GM19238 (cell line): Measurements from ENCODE around the gene LCTL.

Experiments used
- DNase-seq: peaks from one replicate; pipeline ENCODE4 v3.0.0; 2011; ENCODE audit warnings: low spot score; ENCODE audit not compliant: insufficient read length

The LCTL gene

GRCh38 chr15:66566963-66567531, 1.2 kb upstream of the LCTL start:
- DNase-seq: peak; percentile 71

- no peak for DNase-seq
Observed at GRCh38 chr15:66565141-66565641, 607 bp downstream of the LCTL start.

GRCh38 chr15:66564136-66565041, 1.4 kb downstream of the LCTL start:
- DNase-seq: no peak

GRCh38 chr15:66563566-66564110, 2.2 kb downstream of the LCTL start:
- no peak for DNase-seq

GRCh38 chr15:66563126-66563525, 2.7 kb downstream of the LCTL start:
- DNase-seq: no peak

GRCh38 chr15:66560856-66561525, 4.8 kb downstream of the LCTL start:
- no peak for DNase-seq

- no peak for DNase-seq
Observed at GRCh38 chr15:66558271-66558670, 7.5 kb downstream of the LCTL start.

- no peak for DNase-seq
Observed at GRCh38 chr15:66555685-66556084, 10.1 kb downstream of the LCTL start.

- DNase-seq: no peak
Observed at GRCh38 chr15:66545255-66545654, 20.5 kb downstream of the LCTL start.

GRCh38 chr15:66542896-66543295, 22.9 kb downstream of the LCTL start:
- DNase-seq: no peak

- DNase-seq: no peak
Observed at GRCh38 chr15:66535056-66535455, 30.7 kb downstream of the LCTL start.

- no peak for DNase-seq
Observed at GRCh38 chr15:66524838-66525237, 41.0 kb downstream of the LCTL start.

- DNase-seq: no peak
Observed at GRCh38 chr15:66523926-66524325, 41.9 kb downstream of the LCTL start.

GRCh38 chr15:66515901-66516322, 49.9 kb downstream of the LCTL start:
- no peak for DNase-seq

GRCh38 chr15:66514586-66514985, 51.2 kb downstream of the LCTL start:
- DNase-seq: no peak

GRCh38 chr15:66508293-66508883, 57.4 kb downstream of the LCTL start:
- DNase-seq: no peak

- DNase-seq: no peak
Observed at GRCh38 chr15:66505818-66506217, 60.0 kb downstream of the LCTL start.

- DNase-seq: no peak
Observed at GRCh38 chr15:66505430-66505811, 60.4 kb downstream of the LCTL start.

GRCh38 chr15:66504563-66505429, 61.0 kb downstream of the LCTL start, which contains the start of the genes RPL4 and ZWILCH:
Gene RPL4 (minus strand): TSS chr15:66504855. CDS start chr15:66504790, 65 bp downstream.
Gene ZWILCH (plus strand): TSS chr15:66505326. CDS start chr15:66505339, 13 bp downstream.
- DNase-seq: peak; percentile 64
